ENCODE results near the gene PAOX.

PAOX gene

DNA sequence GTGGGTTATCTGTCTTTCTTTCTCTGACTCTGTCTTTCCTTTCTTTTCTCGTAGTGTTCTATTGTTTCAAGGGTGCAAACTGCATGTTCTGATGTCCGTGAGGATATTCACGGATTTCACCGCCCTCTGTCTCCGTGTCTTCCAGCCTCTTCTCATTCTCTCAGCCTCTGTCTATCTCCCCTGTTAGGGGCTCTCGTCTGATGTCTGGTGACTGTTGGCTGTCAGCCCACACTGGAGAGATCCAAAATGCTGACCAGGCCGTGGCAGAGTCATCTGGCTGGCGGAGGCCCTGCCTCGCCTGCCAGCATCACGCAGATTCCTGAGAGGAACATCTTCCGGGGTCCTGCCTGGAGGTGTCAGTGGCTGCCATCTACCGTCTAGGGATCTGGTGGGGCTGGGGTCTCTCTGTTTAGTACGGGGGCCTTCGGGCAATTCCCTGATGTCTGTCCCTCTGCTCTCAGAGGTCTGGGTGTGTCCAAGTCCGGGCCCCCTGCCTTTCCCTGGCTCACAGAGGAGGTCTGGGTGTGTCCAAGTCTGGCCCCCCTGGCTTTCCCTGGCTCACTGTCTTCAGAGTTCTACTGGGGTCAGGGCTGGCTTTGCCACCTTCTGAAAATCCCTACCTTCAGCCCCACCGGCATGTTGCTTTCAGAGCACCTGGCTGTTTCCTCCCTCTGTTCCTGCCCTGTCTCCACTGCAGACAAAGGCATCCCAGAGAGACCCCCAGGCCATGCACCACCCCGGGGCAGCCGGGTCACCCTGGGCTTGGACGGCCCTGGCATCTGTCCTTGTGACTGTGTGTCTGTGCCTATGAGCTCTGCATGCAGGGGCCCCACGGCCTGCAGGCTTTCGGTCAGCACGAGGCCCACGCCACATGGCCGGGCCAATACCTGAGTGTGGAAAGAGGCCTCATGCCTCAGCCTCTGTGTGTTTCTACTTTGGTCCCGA, 60.7 kb downstream of the PAOX start:
- DNase-seq (ENCODE audit: low read depth): no peak

DNA sequence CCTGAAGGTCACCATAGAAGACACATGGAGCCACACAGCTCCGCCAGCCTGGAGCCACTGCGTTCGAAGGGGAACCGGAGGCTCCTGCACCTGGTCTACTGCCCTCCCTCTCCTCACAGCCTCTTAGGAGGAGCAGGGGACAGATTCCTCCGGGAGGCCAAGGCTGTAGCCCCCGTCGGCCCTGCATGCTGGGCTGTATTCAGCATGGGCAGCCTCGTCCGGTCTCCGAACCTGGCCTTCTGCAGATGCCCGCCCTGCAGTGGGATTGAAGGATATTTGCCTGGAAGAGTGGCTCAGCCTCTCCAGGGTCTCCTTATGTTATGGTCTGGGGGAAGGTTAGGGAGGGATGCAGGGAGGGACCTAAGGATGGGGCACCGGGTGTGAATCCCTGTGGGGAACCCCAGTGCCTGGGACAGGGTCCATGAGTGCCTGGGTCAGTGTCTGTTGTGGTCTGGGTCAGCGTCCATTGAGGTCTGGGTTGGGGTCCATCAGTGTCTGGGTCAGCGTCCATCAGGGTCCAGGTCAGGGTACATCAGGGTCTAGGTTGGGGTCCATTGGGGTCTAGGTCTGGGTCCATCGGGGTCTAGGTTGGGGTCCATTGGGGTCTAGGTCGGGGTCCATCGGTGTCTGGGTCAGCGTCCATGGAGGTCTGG, 61.7 kb downstream of the PAOX start:
- no peak for DNase-seq (ENCODE audit: low read depth)

Data from GM04504 (cell line).